Measurements from ENCODE around the gene ASCL2.

The ASCL2 gene

GRCh38 chr11:2234963-2235362, 35.4 kb downstream of the ASCL2 start:
- no peak for DNase-seq (ENCODE audit: low read depth in 2 of 2)

- no peak for DNase-seq (ENCODE audit: low read depth in 2 of 2)
Measured at GRCh38 chr11:2233693-2234455, 36.5 kb downstream of the ASCL2 start.

DNA sequence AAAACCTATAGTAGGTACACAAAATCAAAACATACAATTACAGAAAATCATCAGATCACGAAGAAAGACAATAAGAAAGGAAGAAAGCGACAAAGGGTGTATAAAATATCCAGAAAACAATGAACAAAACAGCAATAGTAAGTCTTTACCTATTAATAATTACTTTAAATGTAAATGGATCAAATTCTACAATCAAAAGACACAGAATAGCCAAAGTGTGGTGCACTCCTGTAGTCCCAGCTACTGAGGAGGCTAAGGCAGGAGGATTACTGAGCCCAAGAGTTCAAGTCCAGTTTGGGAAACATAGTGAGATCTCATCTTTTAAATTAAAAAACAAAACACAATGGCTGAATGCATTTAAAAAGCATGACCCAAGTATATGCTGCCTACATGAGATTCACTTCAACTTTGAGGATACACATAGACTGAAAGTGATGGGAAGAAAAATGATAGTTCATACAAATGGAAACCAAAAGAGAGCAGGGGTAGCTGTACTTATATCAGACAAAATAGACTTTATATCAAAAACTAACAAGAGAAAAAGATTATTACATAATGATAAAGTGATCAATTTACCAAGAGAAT, 40.6 kb downstream of the ASCL2 start:
- no peak for DNase-seq (ENCODE audit: low read depth in 2 of 2)

GRCh38 chr11:2224254-2224653, 46.1 kb downstream of the ASCL2 start:
- no peak for DNase-seq (ENCODE audit: low read depth in 2 of 2)

DNA sequence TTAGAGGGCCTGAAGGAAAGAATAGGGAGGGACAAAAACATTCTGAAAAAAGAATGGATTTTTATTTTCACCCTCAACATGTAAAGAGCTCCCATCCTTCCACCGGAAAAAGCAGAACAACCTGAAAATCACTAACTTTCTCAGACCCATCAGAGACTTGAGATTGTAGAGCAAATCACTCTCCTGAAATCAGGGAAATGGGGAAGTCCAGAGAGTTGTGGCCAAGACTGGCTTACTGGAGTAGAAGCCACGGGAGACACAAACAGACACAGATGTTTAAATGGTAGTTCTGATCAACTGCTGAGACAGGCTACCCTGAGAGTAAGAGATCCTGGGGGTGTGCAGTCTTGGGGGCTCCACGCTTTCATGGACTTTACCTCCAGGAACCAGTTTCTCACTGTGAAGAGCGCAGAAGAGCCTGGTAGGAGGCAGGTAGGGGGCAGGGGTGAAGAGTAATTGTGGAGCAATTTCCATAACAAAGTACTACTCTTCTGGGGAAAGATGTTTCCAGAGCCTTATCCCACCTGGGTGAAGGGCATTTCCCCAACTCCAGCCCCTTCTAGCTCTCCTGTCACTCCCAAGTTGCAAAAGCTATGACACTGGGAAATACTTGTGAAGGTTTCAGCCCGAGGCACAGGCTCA, 47.1 kb downstream of the ASCL2 start:
- DNase-seq (ENCODE audit: low read depth in 2 of 2), result no peak

- peak; percentile 2 to 10 for DNase-seq (ENCODE audit: low read depth in 2 of 2)
Measured at GRCh38 chr11:2222451-2222850, 47.9 kb downstream of the ASCL2 start.

- DNase-seq (ENCODE audit: low read depth in 2 of 2), result no peak
Measured at GRCh38 chr11:2221591-2221990, 48.8 kb downstream of the ASCL2 start.

GRCh38 chr11:2221024-2221423, 49.4 kb downstream of the ASCL2 start:
- DNase-seq (ENCODE audit: low read depth in 2 of 2), result no peak

DNA sequence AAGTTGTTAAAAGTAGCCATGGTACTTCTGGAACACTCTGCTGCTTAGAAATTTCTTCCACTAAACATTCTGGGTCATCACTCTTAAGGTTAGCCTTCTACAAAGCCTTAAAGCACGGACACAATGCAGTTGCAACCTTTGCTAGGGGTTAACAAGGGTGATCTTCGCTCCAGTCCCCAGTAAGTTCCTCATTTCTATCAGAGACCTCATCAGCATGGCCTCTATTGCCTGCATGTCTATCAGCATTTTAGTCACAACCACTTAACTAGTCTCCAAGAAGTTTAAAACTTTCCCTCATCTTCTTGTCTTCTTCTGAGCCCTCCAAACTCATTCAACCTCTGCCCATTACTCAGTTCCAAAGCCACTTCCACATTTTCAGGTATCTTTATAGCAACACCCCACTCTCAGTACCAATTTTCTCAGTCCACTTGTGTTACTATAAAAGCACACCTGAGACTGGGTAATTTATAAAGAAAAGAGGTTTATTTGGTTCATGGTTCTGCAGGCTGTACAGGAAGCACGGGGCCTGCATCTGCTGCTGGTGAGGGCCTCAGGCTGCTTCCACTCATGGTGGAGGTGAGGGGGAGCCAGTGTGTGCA, 50.1 kb downstream of the ASCL2 start:
- no peak for DNase-seq (ENCODE audit: low read depth in 2 of 2)

DNA sequence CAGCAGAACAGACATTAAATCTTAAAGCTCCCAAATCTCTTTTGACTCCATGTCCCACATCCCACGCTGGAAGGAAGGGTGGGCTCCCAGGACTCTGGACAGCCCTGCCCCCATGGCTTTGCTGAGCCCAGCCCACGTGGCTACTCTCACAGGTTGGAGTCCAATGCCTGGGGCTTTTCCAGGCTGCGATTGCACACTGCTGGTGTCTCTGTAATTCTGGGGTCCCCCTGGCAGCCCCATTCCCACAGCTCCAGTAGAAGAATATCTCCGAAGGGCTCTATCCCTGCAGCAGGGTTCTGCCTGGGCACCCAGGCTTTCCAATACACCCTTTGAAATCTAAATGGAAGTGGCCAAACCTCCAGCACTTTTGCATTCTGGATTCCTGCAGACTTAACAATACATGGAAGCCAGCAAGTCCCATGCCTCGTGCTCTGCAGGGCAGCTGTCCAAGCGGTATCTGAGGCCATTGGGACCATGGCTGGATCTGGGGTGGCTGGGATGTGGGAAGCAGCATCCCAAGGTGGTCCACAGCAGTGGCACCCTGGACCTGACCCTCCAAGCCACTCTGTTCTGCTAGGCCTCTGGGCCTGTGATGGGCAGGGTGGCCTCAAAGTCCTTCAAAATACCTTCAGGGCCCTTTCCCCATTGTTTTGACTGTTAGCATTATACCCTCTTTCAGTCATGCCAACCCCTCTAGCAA, 50.9 kb downstream of the ASCL2 start:
- DNase-seq (ENCODE audit: low read depth in 2 of 2), result no peak
